ENCODE measurements around the gene TUBGCP3.
A peak's percentile ranks its signal among the peaks of the same experiment; 100 is the strongest.

Gene TUBGCP3

GRCh38 chr13:112623051-112623711, 35.2 kb upstream of the TUBGCP3 start:
- peaks cover 10% of the 10 kb centered on the region for H3K4me1 Mint-ChIP-seq
- peaks cover 40% of the 10 kb centered on the region for H3K27me3 Mint-ChIP-seq
- no peak for ATAC-seq
- H3K9me3 Mint-ChIP-seq: no peaks in the 10 kb centered on the region
- no peaks in the 10 kb centered on the region for H3K36me3 Mint-ChIP-seq
- H3K4me3 Mint-ChIP-seq: no peak overlapping the region
- H3K27ac Mint-ChIP-seq: no peak overlapping the region

- Mint-ChIP-seq H3K4me3 (no peak overlapping the region), H3K4me1 (peaks cover 10% of the 10 kb centered on the region), H3K27ac (no peak overlapping the region), H3K9me3 (no peaks in the 10 kb centered on the region), H3K27me3 (peaks cover 40% of the 10 kb centered on the region), H3K36me3 (no peaks in the 10 kb centered on the region)
- ATAC-seq: no peak
Measured at GRCh38 chr13:112622375-112622774, 34.4 kb upstream of the TUBGCP3 start.

DNA sequence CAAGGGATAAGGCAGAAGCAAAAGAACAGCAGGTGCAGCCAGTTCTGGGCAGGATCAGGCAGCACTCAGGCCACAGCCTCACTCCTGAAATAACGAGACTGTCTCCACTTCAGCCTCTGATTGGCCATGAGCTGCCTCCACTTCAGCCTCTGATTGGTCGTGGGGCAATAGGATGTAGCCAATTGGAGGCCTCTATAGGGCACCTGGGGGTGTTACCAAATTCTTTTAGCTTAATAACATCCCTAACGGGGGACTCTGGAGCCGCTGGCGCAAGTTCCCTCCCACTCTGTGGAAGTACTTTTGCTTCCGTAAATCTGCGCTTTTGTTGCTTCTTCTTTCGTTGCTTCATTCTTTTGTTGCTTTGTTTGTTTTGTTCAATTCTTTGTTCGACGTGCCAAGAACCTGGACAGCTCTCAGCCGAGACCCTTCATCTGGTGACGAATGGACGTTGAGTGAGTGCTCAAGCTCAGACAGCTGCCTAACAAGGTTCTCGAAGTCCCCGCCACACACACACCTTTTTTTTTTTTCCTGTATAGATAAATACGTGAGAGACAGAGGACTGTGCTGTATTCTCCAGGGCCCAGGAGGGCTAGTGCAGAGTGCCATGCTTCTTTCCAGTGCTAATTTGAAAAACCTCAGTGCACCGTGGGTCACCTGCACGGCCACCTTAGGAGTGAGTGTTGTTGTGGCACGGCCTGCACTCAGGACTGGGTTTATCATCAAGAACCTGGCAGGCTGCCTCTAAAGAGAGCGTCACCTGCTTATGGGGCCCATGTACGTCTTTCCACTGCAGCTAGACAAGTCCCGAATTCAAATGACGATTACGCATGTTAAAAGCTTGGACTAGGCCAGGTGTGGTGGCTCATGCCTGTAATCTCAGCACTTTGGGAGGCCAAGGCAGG, 32.0 kb upstream of the TUBGCP3 start:
- H3K27me3 Mint-ChIP-seq: peaks cover 59% of the 10 kb centered on the region
- no peak for ATAC-seq
- peaks cover 1% of the 10 kb centered on the region for H3K4me1 Mint-ChIP-seq
- no peaks in the 10 kb centered on the region for H3K36me3 Mint-ChIP-seq
- H3K9me3 Mint-ChIP-seq: no peaks in the 10 kb centered on the region
- H3K27ac Mint-ChIP-seq: no peak overlapping the region
- no peak overlapping the region for H3K4me3 Mint-ChIP-seq

DNA sequence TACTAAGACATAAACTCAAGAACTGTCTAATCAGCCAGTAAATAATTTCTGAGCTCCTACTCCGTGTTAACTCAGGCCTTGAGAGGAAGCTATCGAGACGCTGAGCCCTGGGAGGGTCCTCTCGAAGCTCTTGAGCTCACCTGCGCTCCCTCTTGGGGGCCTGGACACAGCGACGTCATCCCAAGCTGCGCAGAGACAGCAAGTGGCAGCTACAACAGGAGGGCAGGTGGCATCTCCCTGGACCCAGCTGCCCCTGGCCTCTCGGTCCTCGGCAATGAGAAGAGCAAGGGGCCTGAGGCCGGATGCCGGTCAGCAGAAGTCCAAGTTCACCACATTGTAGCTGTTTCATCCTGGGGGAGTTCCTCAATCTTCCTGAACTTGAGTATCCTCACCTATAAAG, 30.5 kb upstream of the TUBGCP3 start:
- ATAC-seq: no peak
- H3K4me3 Mint-ChIP-seq: no peak overlapping the region
- no peaks in the 10 kb centered on the region for H3K9me3 Mint-ChIP-seq
- peaks cover 55% of the 10 kb centered on the region for H3K27me3 Mint-ChIP-seq
- no peak overlapping the region for H3K27ac Mint-ChIP-seq
- H3K4me1 Mint-ChIP-seq: peaks cover 13% of the 10 kb centered on the region
- H3K36me3 Mint-ChIP-seq: no peaks in the 10 kb centered on the region

GRCh38 chr13:112617754-112618375, 29.9 kb upstream of the TUBGCP3 start:
- Mint-ChIP-seq H3K4me3 (no peak overlapping the region), H3K9me3 (no peaks in the 10 kb centered on the region), H3K4me1 (peaks cover 13% of the 10 kb centered on the region), H3K36me3 (no peaks in the 10 kb centered on the region), H3K27ac (no peak overlapping the region), H3K27me3 (peaks cover 48% of the 10 kb centered on the region)
- no peak for ATAC-seq

GRCh38 chr13:112616586-112617362, 28.8 kb upstream of the TUBGCP3 start:
- no peaks in the 10 kb centered on the region for H3K9me3 Mint-ChIP-seq
- no peak overlapping the region for H3K27ac Mint-ChIP-seq
- H3K4me3 Mint-ChIP-seq: no peak overlapping the region
- H3K27me3 Mint-ChIP-seq: peaks cover 46% of the 10 kb centered on the region
- H3K36me3 Mint-ChIP-seq: no peaks in the 10 kb centered on the region
- peak; percentile 60 for ATAC-seq
- H3K4me1 Mint-ChIP-seq: peaks cover 13% of the 10 kb centered on the region

- peaks cover 56% of the 10 kb centered on the region for H3K27me3 Mint-ChIP-seq
- no peak overlapping the region for H3K4me3 Mint-ChIP-seq
- H3K27ac Mint-ChIP-seq: no peak overlapping the region
- peaks cover 13% of the 10 kb centered on the region for H3K4me1 Mint-ChIP-seq
- no peak for ATAC-seq
- no peaks in the 10 kb centered on the region for H3K9me3 Mint-ChIP-seq
- no peaks in the 10 kb centered on the region for H3K36me3 Mint-ChIP-seq
Measured at GRCh38 chr13:112615391-112615790, 27.4 kb upstream of the TUBGCP3 start.

- H3K4me1 Mint-ChIP-seq: peaks cover 13% of the 10 kb centered on the region
- no peak for ATAC-seq
- H3K27ac Mint-ChIP-seq: no peak overlapping the region
- H3K27me3 Mint-ChIP-seq: peaks cover 56% of the 10 kb centered on the region
- no peak overlapping the region for H3K4me3 Mint-ChIP-seq
- H3K36me3 Mint-ChIP-seq: no peaks in the 10 kb centered on the region
- H3K9me3 Mint-ChIP-seq: no peaks in the 10 kb centered on the region
Measured at GRCh38 chr13:112614835-112615234, 26.9 kb upstream of the TUBGCP3 start.

- no peak for ATAC-seq
Measured at GRCh38 chr13:112608212-112608611, 20.3 kb upstream of the TUBGCP3 start.

GRCh38 chr13:112606109-112607001, 18.4 kb upstream of the TUBGCP3 start:
- ATAC-seq: peak; percentile 99

More at GRCh38 chr13:112608212-112608611, 20.3 kb upstream of the TUBGCP3 start:
- no peak overlapping the region for H3K4me3 Mint-ChIP-seq
- H3K4me1 Mint-ChIP-seq: peaks cover 10% of the 10 kb centered on the region
- no peaks in the 10 kb centered on the region for H3K36me3 Mint-ChIP-seq
- no peak overlapping the region for H3K27ac Mint-ChIP-seq
- no peaks in the 10 kb centered on the region for H3K9me3 Mint-ChIP-seq
- peaks cover 41% of the 10 kb centered on the region for H3K27me3 Mint-ChIP-seq

GRCh38 chr13:112605531-112605990, 17.6 kb upstream of the TUBGCP3 start:
- no peak for ATAC-seq
- Mint-ChIP-seq H3K36me3 (no peaks in the 10 kb centered on the region), H3K27ac (no peak overlapping the region), H3K9me3 (no peaks in the 10 kb centered on the region), H3K4me1 (peaks cover 10% of the 10 kb centered on the region), H3K27me3 (peaks cover 22% of the 10 kb centered on the region), H3K4me3 (peak overlapping the region; percentile 70)

More at GRCh38 chr13:112606109-112607001, 18.4 kb upstream of the TUBGCP3 start:
- Mint-ChIP-seq H3K4me1 (peaks cover 10% of the 10 kb centered on the region), H3K27ac (no peak overlapping the region), H3K27me3 (peaks cover 29% of the 10 kb centered on the region), H3K4me3 (peak overlapping the region; percentile 70), H3K36me3 (no peaks in the 10 kb centered on the region), H3K9me3 (no peaks in the 10 kb centered on the region)

GRCh38 chr13:112603641-112604225, 15.8 kb upstream of the TUBGCP3 start:
- Mint-ChIP-seq H3K27ac (no peak overlapping the region), H3K9me3 (no peaks in the 10 kb centered on the region), H3K4me1 (peaks cover 10% of the 10 kb centered on the region), H3K4me3 (no peak overlapping the region), H3K27me3 (peaks cover 12% of the 10 kb centered on the region), H3K36me3 (no peaks in the 10 kb centered on the region)
- ATAC-seq: no peak

- peaks cover 10% of the 10 kb centered on the region for H3K4me1 Mint-ChIP-seq
- no peak overlapping the region for H3K4me3 Mint-ChIP-seq
- peaks cover 14% of the 10 kb centered on the region for H3K27me3 Mint-ChIP-seq
- H3K9me3 Mint-ChIP-seq: no peaks in the 10 kb centered on the region
- H3K36me3 Mint-ChIP-seq: no peaks in the 10 kb centered on the region
- no peak for ATAC-seq
- H3K27ac Mint-ChIP-seq: no peak overlapping the region
Measured at GRCh38 chr13:112602189-112602588, 14.2 kb upstream of the TUBGCP3 start.

DNA sequence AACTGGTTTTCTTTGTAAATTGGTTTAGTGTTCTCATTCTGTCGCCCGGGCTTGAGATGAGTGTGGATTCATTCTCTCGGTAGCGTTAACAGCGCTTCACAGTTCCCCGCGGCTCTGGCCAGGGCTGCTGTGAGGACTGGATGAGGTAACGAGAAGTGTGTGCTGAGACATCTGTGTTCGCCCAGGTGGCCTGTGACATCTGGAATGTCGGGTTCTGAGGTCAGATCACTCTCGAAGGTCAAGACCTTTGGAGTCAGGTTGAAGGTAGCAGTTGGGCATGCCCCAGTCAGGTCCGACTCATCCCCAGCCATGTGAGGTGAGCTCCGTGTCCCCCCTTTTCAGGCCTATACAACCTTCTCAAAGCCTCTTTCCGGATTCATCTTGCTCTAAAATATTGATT, 13.4 kb upstream of the TUBGCP3 start:
- ATAC-seq: no peak
- H3K9me3 Mint-ChIP-seq: no peaks in the 10 kb centered on the region
- H3K27ac Mint-ChIP-seq: no peak overlapping the region
- no peaks in the 10 kb centered on the region for H3K36me3 Mint-ChIP-seq
- H3K27me3 Mint-ChIP-seq: peaks cover 22% of the 10 kb centered on the region
- H3K4me1 Mint-ChIP-seq: peaks cover 7% of the 10 kb centered on the region
- no peak overlapping the region for H3K4me3 Mint-ChIP-seq

Measured in stimulated activated memory B cell treated with anti-CD40 and anti-IgM and Interleukin-4, amounts not matched to agents 10 μg/mL and 1 μg/mL and 100 μg/mL, for 72 hours (primary cell).